ENCODE results near the gene TNRC18.

TNRC18 gene

GRCh38 chr7:5435291-5436002 is 11.8 kb upstream of the TNRC18 start:
- no peak overlapping the region for H4K91ac ChIP-seq (ENCODE audit: low read length)
- H2BK120ac ChIP-seq (ENCODE audit: low read depth, low read length) = no peak overlapping the region
- H2BK5ac ChIP-seq (ENCODE audit: low read depth, low read length, poor library complexity, severe bottlenecking) = no peak overlapping the region
- no peak overlapping the region for H3K18ac ChIP-seq (ENCODE audit: low read depth in 1 of 2, low read length in 2 of 2)
- no peak overlapping the region for H2AFZ ChIP-seq (ENCODE audit: low read depth, low read length)
- DNase-seq = no peak
- no peak overlapping the region for H3K4ac ChIP-seq (ENCODE audit: low read depth in 1 of 2, low read length in 2 of 2)
- peaks cover 12% of the 10 kb centered on the region for H3K9me3 ChIP-seq (ENCODE audit: control insufficient read depth, low read length)
- peaks cover 12% of the 10 kb centered on the region for H3K4me1 ChIP-seq (ENCODE audit: control insufficient read depth, insufficient read depth, low read depth, low read length)
- H3K79me1 ChIP-seq (replicated peaks; ENCODE audit: low read length, poor library complexity, severe bottlenecking) = peaks cover 31% of the 10 kb centered on the region
- no peak overlapping the region for H2AK5ac ChIP-seq (ENCODE audit: low read length, severe bottlenecking)
- no peaks in the 10 kb centered on the region for H3K27me3 ChIP-seq (ENCODE audit: control insufficient read depth in 1 of 2, insufficient read depth in 1 of 2, low read length in 2 of 2)
- peak overlapping the region; percentile 55 for H4K8ac ChIP-seq (ENCODE audit: low read length)
- H3K14ac ChIP-seq (ENCODE audit: low read length in 2 of 2) = no peak overlapping the region
- peaks cover 25 to 28% of the 10 kb centered on the region in 2 experiments for H3K36me3 ChIP-seq (ENCODE audit: control insufficient read depth in 1 of 2, insufficient read depth in 2 of 2, low read depth in 1 of 2, low read length in 2 of 2)
- H3K4me2 ChIP-seq (ENCODE audit: low read length, poor library complexity, severe bottlenecking) = no peak overlapping the region
- H2BK15ac ChIP-seq (ENCODE audit: low read depth, poor library complexity, severe bottlenecking) = no peak overlapping the region
- H2BK12ac ChIP-seq (ENCODE audit: low read length in 2 of 2) = no peak overlapping the region
- 98% methylated on average over 11 of the region's 12 CpGs for WGBS
- H3K4me3 ChIP-seq (ENCODE audit: insufficient read depth in 1 of 2, low read depth in 1 of 2, low read length in 2 of 2) = no peak overlapping the region
- no peak overlapping the region for H3K23ac ChIP-seq (ENCODE audit: low read length in 2 of 2)
- H3K27ac ChIP-seq (ENCODE audit: low read length, poor library complexity, severe bottlenecking) = no peak overlapping the region
- H3K9ac ChIP-seq (ENCODE audit: low read length) = no peak overlapping the region

DNA sequence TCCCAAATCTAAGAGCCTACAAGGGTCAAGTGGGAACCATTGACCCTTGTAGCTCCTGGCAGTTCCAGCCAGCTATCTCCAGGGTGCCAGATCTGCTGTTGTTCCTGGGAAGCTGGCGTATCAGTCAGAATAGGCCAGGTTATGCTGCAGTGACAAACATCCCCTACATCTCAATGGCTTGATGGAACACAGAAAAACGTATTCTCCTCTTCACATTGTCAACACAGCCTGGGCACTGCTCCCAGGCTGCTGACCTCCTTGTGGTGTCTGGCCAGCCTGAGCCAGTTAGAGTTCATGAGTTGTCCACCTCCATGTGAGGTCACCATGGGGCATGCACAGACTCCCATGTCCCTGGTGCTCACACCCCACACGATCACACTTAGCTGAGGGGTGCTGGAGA is 9.5 kb upstream of the TNRC18 start:
- Histone ChIP-seq H2BK5ac (ENCODE audit: low read depth, low read length, poor library complexity, severe bottlenecking) (no peak overlapping the region), H3K4me2 (ENCODE audit: low read length, poor library complexity, severe bottlenecking) (no peak overlapping the region), H2BK120ac (ENCODE audit: low read depth, low read length) (no peak overlapping the region), H2BK15ac (ENCODE audit: low read depth, poor library complexity, severe bottlenecking) (no peak overlapping the region), H3K9me3 (ENCODE audit: control insufficient read depth, low read length) (peaks cover 12% of the 10 kb centered on the region), H3K18ac (ENCODE audit: low read depth in 1 of 2, low read length in 2 of 2) (no peak overlapping the region), H2AFZ (ENCODE audit: low read depth, low read length) (no peak overlapping the region), H4K91ac (ENCODE audit: low read length) (no peak overlapping the region), H3K14ac (ENCODE audit: low read length in 2 of 2) (no peak overlapping the region), H3K27me3 (ENCODE audit: control insufficient read depth in 1 of 2, insufficient read depth in 1 of 2, low read length in 2 of 2) (no peaks in the 10 kb centered on the region), H3K79me1 (replicated peaks; ENCODE audit: low read length, poor library complexity, severe bottlenecking) (peaks cover 31% of the 10 kb centered on the region), H3K4me3 (ENCODE audit: insufficient read depth in 1 of 2, low read depth in 1 of 2, low read length in 2 of 2) (no peak overlapping the region), H4K8ac (ENCODE audit: low read length) (peak overlapping the region; percentile 43), H3K23ac (ENCODE audit: low read length in 2 of 2) (no peak overlapping the region), H2AK5ac (ENCODE audit: low read length, severe bottlenecking) (no peak overlapping the region), H3K4ac (ENCODE audit: low read depth in 1 of 2, low read length in 2 of 2) (no peak overlapping the region), H3K36me3 (ENCODE audit: control insufficient read depth in 1 of 2, insufficient read depth in 2 of 2, low read depth in 1 of 2, low read length in 2 of 2) (peaks cover 19 to 26% of the 10 kb centered on the region in 2 experiments), H3K9ac (ENCODE audit: low read length) (no peak overlapping the region), H2BK12ac (ENCODE audit: low read length in 2 of 2) (no peak overlapping the region), H3K27ac (ENCODE audit: low read length, poor library complexity, severe bottlenecking) (no peak overlapping the region), H3K4me1 (ENCODE audit: control insufficient read depth, insufficient read depth, low read depth, low read length) (peaks cover 27% of the 10 kb centered on the region)
- DNase-seq = no peak
- WGBS = 92% methylated on average over 2 of the region's 3 CpGs

- Histone ChIP-seq H2BK120ac (ENCODE audit: low read depth, low read length) (no peak overlapping the region), H2AK5ac (ENCODE audit: low read length, severe bottlenecking) (no peak overlapping the region), H2BK12ac (ENCODE audit: low read length in 2 of 2) (no peak overlapping the region), H2BK15ac (ENCODE audit: low read depth, poor library complexity, severe bottlenecking) (no peak overlapping the region), H3K36me3 (ENCODE audit: control insufficient read depth in 1 of 2, insufficient read depth in 2 of 2, low read depth in 1 of 2, low read length in 2 of 2) (peaks cover 20 to 21% of the 10 kb centered on the region in 2 experiments), H3K79me1 (replicated peaks; ENCODE audit: low read length, poor library complexity, severe bottlenecking) (peaks cover 31% of the 10 kb centered on the region), H3K9ac (ENCODE audit: low read length) (no peak overlapping the region), H3K18ac (ENCODE audit: low read depth in 1 of 2, low read length in 2 of 2) (no peak overlapping the region), H3K27me3 (ENCODE audit: control insufficient read depth in 1 of 2, insufficient read depth in 1 of 2, low read length in 2 of 2) (no peaks in the 10 kb centered on the region), H3K4me2 (ENCODE audit: low read length, poor library complexity, severe bottlenecking) (no peak overlapping the region), H4K91ac (ENCODE audit: low read length) (no peak overlapping the region), H3K14ac (ENCODE audit: low read length in 2 of 2) (no peak overlapping the region), H2AFZ (ENCODE audit: low read depth, low read length) (no peak overlapping the region), H4K8ac (ENCODE audit: low read length) (no peak overlapping the region), H2BK5ac (ENCODE audit: low read depth, low read length, poor library complexity, severe bottlenecking) (no peak overlapping the region), H3K4me1 (ENCODE audit: control insufficient read depth, insufficient read depth, low read depth, low read length) (peaks cover 28% of the 10 kb centered on the region), H3K23ac (ENCODE audit: low read length in 2 of 2) (no peak overlapping the region), H3K4ac (ENCODE audit: low read depth in 1 of 2, low read length in 2 of 2) (no peak overlapping the region), H3K27ac (ENCODE audit: low read length, poor library complexity, severe bottlenecking) (no peak overlapping the region), H3K4me3 (ENCODE audit: insufficient read depth in 1 of 2, low read depth in 1 of 2, low read length in 2 of 2) (no peak overlapping the region), H3K9me3 (ENCODE audit: control insufficient read depth, low read length) (peaks cover 11% of the 10 kb centered on the region)
- no peak for DNase-seq
- WGBS = 91% methylated on average over 3 of the region's 3 CpGs
Observed at GRCh38 chr7:5432691-5433090, 9.1 kb upstream of the TNRC18 start.

DNA sequence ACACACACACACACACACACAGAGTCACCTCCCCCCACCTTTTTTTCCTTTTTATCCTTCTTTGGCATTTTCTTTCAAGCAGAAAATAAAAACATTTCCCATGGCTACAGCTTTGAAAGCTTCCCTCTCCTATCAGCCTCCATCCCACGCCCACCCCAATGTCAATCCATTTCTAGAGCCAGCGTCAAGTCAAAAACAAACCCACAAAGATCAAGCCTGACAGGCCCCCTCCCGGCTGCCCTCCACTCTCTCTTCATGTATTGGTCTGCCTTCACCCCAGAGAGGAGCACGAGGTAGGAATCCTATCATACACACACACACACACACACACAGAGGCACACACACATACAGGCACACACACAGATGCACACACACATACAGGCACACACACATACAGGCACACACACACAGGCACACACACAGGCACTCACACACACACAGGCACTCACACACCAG is 8.0 kb upstream of the TNRC18 start:
- Histone ChIP-seq H2BK12ac (ENCODE audit: low read length in 2 of 2) (peak overlapping the region in 1 of 2 experiments; percentile 29), H3K79me1 (replicated peaks; ENCODE audit: low read length, poor library complexity, severe bottlenecking) (peaks cover 29% of the 10 kb centered on the region), H3K27ac (ENCODE audit: low read length, poor library complexity, severe bottlenecking) (no peak overlapping the region), H4K91ac (ENCODE audit: low read length) (peak overlapping the region; percentile 70), H3K4me1 (ENCODE audit: control insufficient read depth, insufficient read depth, low read depth, low read length) (peaks cover 31% of the 10 kb centered on the region), H3K18ac (ENCODE audit: low read depth in 1 of 2, low read length in 2 of 2) (no peak overlapping the region), H3K36me3 (ENCODE audit: control insufficient read depth in 1 of 2, insufficient read depth in 2 of 2, low read depth in 1 of 2, low read length in 2 of 2) (peaks cover 17 to 19% of the 10 kb centered on the region in 2 experiments), H2AK5ac (ENCODE audit: low read length, severe bottlenecking) (no peak overlapping the region), H3K4ac (ENCODE audit: low read depth in 1 of 2, low read length in 2 of 2) (no peak overlapping the region), H3K9ac (ENCODE audit: low read length) (no peak overlapping the region), H2BK120ac (ENCODE audit: low read depth, low read length) (no peak overlapping the region), H2AFZ (ENCODE audit: low read depth, low read length) (no peak overlapping the region), H4K8ac (ENCODE audit: low read length) (no peak overlapping the region), H3K4me3 (ENCODE audit: insufficient read depth in 1 of 2, low read depth in 1 of 2, low read length in 2 of 2) (no peak overlapping the region), H3K4me2 (ENCODE audit: low read length, poor library complexity, severe bottlenecking) (no peak overlapping the region), H3K9me3 (ENCODE audit: control insufficient read depth, low read length) (peaks cover 6% of the 10 kb centered on the region), H3K27me3 (ENCODE audit: control insufficient read depth in 1 of 2, insufficient read depth in 1 of 2, low read length in 2 of 2) (no peaks in the 10 kb centered on the region), H2BK15ac (ENCODE audit: low read depth, poor library complexity, severe bottlenecking) (no peak overlapping the region), H3K14ac (ENCODE audit: low read length in 2 of 2) (no peak overlapping the region), H3K23ac (ENCODE audit: low read length in 2 of 2) (no peak overlapping the region), H2BK5ac (ENCODE audit: low read depth, low read length, poor library complexity, severe bottlenecking) (no peak overlapping the region)
- DNase-seq = no peak
- WGBS = 80% methylated on average over 4 of the region's 4 CpGs
